Measurements from ENCODE around the gene GANAB.
A peak's percentile ranks its signal among the peaks of the same experiment; 100 is the strongest.
"Not testable (repeated sequence)": the region's sequence is repeated elsewhere in the genome, so short reads cannot be mapped to it uniquely, and the experiment has no call there.

GANAB gene

DNA sequence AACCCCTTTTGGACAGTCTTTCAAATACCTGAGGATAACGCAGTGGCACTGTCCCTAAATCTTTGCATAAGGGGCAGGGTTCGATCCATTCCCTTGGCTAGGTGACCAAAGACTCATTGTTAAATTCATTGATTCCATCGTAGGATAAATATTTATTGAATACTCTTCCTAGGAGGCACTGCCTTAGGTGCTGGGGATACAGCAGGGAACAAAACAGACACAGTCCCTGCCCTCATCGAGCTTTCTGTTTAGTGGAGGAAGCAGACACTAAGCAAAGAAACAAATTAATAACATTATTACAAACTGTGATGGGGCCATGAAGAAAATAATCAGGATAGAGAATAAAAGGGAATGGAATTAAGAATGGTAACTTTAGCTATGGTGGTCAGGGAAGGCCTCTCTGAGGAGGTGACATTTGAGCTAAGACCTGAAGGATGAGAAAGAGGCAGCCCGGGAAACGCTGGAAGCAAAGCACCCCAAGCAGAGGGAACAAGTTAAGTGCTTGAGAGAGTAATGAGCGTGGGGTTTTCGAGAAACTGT lies 25.3 kb downstream of the GANAB start:
- no peak for DNase-seq (ENCODE audit: low spot score)

- not testable (repeated sequence) for DNase-seq (ENCODE audit: low spot score)
These were observed 29.5 kb downstream of the GANAB start for GRCh38 chr11:62616957-62617356.

DNA sequence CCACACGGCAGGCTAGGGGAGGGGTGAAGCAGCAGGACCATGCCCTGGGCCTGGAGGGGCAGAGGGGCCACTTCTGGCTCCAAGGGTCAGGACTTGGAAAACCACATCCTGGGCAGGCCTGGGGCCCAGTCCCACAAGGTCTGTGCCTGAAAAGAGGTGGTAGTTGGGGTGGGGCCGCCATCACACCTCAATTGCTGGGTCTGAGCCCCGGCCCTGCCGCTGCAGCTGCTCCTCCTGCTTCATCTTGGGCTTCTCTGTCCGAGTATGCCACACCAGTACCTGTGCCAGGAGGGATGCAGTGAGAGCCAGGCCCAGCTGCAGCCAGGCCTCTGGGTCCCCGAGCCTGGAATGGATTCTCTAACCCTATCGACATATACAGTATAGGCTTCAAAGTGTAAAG lies 30.9 kb downstream of the GANAB start:
- DNase-seq (ENCODE audit: low spot score), result no peak

GRCh38 chr11:62614275-62614674 lies 32.1 kb downstream of the GANAB start:
- peak; percentile 38 for DNase-seq (ENCODE audit: low spot score)

- no peak for DNase-seq (ENCODE audit: low spot score)
These were observed 33.1 kb downstream of the GANAB start for GRCh38 chr11:62613291-62613778.

DNA sequence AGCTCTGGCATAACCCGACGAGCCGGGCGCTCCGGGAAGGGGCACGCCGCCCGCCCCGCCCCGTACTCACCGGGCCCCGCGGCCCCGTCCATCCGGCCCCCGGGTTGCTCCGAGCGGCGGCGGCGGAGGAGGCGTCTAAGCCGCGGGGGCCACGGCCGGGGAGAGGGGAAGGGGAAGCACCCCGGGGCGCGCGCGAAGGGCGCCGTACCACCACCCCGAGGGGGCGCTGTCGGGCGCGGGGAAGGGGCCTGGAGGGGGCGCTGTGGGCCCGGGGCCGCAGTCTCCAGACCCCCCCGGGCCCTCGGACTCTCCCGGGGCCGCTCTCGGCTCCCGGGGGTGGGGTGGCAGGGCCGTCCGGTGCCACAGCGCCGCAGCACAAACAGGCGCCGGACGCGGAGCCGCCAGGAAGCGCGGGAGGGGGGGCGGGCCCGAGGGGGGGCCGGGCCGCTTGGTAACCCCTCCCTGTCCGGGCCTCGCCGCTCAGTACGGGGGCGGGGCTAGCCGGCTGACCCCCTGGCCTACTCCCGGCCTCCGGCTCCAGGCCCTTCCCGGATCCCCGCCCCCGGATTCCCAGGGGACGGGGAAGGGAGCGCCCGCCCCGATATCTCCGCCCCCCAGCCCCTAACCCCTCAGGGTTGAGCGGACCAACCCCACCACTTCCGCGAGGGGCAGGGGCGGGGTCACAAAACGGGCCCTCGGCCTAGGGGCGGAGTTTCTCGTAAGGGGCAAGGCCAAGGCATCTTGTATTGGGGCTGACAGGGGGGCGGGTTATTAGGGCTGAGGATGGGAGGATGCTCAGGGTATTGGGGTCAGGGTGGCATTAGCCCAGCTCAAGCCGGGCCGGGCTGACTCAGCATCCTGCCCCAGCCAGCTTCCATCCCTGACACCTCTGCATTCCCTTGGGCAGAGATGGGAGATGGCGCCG lies 33.8 kb downstream of the GANAB start, which contains the start of the genes EML3 and ROM1:
Gene EML3 (minus strand): TSS at position 410 of the 925 bp plus-strand sequence. CDS start 318 bp downstream, at position 92.
Gene ROM1 (plus strand): TSS at position 892 of the 925 bp plus-strand sequence. CDS start 25 bp downstream, at position 917.
- DNase-seq (ENCODE audit: low spot score), result peak; percentile 81

GRCh38 chr11:62611705-62612365 lies 34.6 kb downstream of the GANAB start:
- peak; percentile 72 for DNase-seq (ENCODE audit: low spot score)

GRCh38 chr11:62610814-62611704 lies 35.4 kb downstream of the GANAB start:
- DNase-seq (ENCODE audit: low spot score), result no peak

DNA sequence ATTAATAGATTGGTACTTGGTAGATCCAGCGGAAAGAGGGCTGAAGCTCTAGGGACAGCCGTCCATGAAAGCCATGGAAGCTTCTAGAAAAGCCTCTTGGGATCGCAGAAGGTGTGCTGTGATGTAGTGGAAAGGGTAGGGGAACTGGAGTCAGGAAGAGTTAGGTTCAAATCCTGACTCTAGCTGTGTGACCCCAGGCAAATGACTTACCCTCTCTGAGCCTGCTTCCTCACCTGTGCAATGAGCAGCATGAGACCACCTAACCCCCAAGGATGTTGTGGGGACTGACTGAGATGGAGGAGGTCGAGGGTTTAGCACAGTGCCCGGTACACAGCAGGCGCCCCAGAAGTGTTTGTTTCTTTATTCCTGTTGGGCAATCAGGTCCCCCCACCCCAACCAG lies 36.0 kb downstream of the GANAB start:
- DNase-seq (ENCODE audit: low spot score), result no peak

DNA sequence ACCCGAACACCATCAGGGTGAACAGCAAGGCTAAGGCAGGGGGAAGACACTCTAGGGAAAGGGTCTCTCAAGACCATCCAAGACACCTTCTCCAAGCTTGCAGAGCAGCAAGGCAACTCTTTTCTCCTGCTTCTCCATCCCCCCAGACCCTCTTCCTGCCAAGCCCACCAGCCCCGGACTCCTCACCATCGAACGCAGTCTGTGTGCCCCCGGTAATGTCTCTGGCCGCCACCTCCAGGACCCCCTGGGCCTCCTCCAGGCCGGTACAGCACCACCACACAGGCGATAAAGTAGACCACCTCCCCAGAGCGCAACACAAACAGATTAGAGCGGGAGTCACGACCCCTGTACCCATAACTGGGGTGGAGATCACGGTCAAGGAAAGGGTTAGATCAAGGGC lies 37.6 kb downstream of the GANAB start:
- no peak for DNase-seq (ENCODE audit: low spot score)

DNA sequence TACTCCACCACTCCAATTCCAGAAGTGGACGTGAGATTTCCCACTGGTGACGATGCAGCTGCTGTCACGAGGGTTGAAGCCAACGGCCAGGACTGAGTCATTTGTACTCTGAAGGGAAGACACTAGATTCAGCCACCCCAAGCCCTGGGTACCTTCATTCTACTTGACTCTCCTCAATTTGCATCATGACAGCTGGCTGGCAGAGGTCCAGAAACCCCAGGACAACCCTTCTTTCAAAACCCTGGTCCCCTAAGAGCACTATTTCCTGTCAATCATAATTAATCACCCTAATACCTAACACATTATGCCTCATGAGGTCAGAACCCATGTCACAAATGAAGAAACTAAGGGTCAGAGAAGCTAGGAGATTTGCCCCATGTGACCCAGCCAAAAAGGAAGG lies 38.7 kb downstream of the GANAB start:
- DNase-seq (ENCODE audit: low spot score), result no peak

DNA sequence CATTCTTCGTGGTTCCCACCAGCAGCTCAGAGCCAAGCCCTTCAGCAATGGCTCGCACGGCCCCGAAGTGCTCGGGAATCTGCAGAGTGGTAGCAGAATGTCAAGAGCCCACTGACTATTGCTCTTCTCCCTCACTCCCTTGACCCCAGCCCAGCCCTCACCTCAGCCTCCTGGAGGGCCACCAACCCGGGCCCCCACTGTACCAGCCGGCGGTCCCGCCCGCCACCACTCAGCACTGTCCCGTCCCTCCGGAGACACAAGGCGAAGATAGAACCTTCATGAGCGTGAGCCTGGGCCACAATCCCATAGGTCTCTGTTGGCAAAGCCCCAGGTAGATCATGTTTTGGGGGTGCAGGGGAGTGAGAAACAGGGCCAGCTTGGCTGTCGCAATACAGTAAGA lies 40.5 kb downstream of the GANAB start:
- no peak for DNase-seq (ENCODE audit: low spot score)

DNA sequence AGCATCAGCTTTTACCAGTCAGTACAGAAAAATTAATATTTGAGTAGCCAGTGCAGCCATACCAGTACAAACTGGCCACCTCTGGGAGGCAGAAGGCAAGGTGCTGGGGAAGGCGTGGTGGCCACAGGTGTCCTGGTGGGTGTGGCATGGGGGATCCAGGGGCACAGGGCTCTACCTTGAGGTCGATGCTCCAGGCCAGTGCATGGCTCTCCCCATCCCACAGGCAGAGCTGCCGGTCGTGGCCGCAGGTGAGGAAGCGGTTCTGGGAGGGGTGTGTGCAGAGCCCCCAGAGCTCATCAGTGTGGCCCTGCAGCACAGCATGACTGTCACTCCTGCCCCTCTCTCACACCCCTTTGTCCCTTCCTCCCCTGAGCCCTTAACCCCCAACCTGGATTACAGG lies 40.9 kb downstream of the GANAB start:
- no peak for DNase-seq (ENCODE audit: low spot score)

GRCh38 chr11:62604460-62605120 lies 41.8 kb downstream of the GANAB start:
- DNase-seq (ENCODE audit: low spot score), result no peak

DNA sequence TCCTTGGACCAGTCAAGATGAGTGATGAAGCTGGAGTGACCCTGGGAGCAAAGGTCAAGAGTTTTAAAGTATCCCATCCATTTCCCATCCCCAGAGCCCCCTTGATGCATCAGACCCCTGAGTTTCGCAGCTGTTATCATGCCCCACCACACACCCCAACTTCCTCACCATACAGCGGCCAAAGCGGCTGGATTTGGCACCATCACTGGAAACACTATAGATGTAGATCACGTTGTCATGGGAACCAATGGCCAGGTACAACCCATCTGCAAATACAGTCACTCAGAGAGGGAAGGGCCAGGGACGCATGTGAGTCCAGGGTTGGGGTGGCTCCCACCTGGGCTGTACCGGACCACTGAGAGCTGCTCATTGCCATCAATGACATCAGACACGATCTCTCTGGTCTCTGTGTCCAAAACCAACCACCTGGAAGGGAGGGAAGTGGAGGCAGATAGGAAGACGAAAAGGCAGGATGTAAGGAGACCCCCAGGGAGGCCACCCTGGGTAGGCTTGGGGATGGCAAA lies 42.6 kb downstream of the GANAB start:
- no peak for DNase-seq (ENCODE audit: low spot score)

GRCh38 chr11:62603072-62603408 lies 43.4 kb downstream of the GANAB start:
- no peak for DNase-seq (ENCODE audit: low spot score)

DNA sequence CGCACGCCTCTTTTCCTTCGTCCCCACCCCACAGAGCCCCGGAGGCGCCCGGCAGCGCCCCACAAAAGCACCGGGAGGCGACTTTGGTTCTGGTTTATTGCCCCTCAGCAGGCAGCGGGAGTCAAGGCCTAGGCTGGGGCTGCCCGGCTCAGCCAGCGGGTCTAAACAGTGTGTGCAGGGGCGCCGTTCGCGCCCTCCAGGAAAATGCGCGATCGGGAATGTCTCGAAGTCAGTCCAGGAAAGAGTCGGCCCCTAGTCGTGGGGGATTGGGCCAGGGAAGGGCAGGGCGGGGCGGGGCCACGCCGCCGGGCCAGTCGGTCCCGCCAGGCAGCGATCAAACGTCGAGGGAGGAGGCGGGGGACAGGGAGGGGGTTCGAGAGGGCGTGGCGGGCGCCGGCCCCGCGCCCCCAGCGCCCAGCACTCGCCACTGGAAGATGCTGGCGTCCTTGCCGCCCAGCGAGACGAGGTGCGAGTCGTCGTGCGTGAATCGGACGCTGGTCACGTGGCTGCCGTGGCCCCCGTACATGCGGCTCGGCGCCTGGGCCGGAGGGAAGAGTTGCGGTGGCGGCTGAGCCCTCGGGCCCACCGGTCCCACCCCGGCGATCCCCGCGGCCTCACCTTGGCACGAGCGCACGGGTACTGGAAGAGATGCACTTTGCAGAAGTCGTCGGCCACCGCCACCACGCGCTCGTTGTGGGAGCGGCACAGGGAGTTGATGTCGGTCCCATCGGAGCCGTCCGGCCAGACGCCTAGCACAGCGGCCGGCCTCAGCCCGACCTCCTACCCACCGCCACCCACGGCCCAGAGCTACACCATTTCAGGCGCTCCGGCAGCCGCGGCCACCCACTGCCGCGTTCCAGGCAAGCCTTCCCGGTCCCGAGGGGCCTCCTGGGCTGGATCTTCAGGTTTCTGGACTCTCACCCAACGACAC lies 44.0 kb downstream of the GANAB start:
- DNase-seq (ENCODE audit: low spot score), result peak; percentile 82

GRCh38 chr11:62601372-62602140 lies 44.9 kb downstream of the GANAB start, which contains the start of gene MTA2:
MTA2 (minus strand) TSS chr11:62601865; CDS start chr11:62601450, 415 bp downstream.
- peak; percentile 98 for DNase-seq (ENCODE audit: low spot score)

GRCh38 chr11:62601122-62601371 lies 45.4 kb downstream of the GANAB start:
- no peak for DNase-seq (ENCODE audit: low spot score)

All from RKO (cell line).